NOMO-1 treated with dmso at 0.1 percent for 144 hours (cell line): Measurements from ENCODE around the gene STAC2.
"Not testable (repeated sequence)": the region's sequence is repeated elsewhere in the genome, so short reads cannot be mapped to it uniquely, and the experiment has no call there.

ENCODE experiments used
- DNase-seq: peaks from one replicate; lab custom pipeline; 2025; ENCODE audit not compliant: unreplicated experiment; lab: John Stamatoyannopoulos, UW

The STAC2 gene

DNA sequence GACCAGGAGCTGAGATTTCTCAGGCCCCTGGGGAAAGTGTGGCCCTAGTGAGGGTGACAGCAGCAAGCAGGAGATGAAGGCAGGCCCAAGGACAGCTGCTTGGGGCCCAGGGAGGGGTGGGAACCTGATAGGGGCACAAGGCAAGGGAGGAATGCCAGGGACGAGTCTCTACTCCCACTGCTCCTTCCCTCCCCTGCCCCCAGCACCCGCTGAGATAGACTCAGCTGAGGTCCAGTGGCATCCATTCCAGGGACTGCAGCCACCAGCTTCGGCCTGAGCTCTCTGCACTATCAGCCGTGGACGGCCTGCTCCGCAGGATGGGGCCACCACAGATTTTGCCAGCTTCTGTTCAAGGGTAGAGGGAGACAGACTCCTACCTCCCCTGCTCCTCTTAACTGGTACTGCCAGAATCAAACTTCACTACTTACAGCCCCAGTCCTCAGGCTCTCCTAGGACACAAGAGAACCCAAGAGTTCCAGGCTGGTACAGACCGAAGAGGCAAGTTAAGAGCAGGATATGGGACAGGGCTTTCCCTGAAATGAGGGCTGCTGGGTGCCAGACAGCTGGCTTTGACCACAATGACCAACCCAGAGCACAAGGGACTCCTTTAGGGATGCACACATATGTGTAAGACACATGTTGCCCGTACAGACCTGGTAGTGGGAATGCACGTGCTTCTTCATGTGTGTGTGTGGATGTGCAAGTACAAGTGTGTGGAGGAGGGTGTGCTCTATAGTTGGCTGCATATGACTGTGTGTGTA lies 33.8 kb downstream of the STAC2 start:
- DNase-seq, result no peak

DNA sequence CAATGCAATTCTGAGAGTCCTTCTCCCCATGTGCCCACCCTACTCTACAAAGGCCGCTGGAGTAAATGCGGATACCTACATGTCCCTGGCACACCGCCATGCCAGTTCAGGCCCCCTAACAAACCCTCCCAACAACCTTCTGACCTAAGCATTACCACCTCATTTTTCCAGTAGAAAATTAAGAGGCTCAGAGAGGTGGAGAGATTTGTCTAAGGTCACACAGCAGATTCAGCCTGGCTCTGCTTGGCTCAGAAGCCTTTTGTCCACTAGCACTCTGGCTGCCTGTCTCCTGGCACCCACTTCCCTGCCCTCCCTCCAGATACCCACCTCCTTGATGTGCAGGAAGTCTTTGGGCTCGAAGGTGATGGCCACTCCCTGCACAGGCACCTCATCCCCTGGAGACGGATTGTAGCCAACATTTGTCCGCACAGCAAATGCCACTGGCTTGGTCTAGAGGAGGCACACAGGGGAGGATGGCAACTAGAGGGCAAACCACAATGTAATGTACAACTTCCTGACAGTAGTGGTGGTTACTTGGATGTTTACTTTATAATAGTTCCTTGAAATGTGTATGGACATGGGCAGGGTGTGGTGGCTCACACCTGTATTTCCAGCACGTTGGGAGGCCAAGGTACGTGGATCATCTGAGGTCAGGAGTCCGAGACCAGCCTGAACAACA lies 38.5 kb downstream of the STAC2 start:
- no peak for DNase-seq

DNA sequence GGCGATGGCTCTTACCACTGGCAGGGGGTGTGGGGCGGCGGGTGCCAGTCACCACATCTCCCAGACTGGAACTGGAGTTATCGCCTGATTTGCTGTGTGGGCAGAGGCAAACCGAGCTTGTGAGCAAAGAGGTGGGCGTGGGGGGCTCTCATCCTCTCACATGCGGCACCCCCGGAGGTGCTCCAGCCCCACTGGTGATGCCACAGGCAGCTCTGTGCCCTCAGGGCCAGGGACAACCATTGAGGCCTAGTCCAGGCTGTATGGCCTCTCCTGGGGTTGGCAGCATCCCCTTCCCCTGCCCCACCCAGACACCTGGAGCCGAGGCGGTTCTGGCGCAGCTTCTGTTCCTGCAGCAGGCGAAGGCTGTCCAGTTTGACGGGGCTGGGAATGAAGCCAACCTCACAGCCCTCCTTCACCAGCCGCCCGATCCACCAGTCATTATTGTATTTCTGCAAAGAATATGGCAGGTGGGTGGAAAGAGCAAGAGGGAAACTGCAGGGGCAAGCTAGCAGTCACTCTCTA lies 39.2 kb downstream of the STAC2 start:
- DNase-seq, result no peak

DNA sequence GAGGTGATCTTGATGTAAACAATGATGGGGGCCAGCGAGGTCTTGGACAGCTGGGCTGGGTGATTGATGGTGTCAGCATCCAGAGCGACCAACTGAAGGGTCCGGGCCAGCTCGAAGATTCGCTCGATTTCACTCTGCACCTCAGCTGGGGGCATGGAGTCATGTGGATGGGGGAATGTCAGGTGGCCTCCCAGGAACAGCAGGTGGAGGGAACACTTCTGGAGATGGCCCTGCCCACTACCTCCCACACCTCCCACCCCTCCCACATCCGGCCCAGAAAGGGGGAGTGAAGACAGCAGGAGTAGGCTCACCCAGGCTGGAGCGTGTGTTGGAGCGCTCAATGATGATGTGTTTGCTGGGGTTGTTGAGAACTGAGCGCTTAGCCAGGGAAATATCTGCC lies 42.0 kb downstream of the STAC2 start:
- no peak for DNase-seq

DNA sequence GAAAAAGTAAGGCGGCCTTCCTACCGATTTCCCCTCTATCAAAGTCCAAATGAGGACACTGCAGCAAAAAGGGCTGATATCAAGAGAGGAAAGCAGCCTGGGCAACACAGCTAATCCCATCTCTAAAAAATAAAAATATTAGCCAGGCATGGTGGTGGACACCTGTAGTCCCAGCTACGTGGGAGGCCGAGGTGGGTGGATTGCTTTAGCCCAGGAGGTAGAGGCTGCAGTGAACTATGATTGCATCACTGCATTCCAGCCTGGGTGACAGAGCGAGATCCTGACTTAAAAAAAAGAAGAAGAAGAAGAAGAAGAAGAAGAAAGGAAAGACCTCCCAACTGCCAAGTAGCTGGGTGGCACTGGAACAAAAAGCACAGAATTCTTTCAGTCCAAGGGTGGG lies 42.7 kb downstream of the STAC2 start:
- DNase-seq, result no peak

DNA sequence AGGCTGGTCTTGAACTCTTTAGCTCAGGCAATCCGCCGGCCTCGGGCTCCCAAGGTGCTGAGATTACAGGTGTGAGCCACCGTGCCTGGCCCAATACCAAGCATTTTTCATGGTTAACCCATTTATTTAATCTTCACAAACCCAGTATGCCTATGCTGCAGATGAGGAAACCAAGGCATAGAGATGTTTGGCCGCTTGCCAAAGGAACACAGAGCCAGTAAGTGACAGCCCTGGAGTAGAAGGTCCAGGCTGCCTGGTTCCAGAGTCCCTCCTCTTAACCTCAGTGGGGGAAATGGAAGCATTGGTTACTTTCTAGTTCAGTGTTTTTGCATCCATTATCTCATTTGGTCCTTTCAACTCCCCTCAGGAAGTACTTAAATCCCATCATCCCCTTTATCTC lies 44.4 kb downstream of the STAC2 start:
- DNase-seq, result no peak

DNA sequence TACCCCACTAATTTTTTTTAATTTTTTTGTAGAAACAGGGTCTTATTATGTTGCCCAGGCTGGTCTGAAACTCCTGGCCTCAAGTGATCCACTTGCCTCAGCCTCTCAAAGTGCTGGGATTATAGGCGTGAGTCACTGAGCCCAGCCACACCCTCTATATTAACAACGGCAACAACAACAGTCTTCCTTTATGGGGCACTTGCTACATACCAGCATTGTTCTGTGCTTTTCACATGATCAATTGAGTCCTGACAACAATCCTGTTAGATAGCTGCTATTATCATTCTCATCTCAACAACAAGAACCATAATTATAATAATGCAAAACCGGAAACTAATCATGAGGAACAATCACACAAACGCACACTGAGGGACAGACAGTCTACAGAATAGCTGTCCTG lies 47.2 kb downstream of the STAC2 start:
- DNase-seq, result peak; percentile 72

DNA sequence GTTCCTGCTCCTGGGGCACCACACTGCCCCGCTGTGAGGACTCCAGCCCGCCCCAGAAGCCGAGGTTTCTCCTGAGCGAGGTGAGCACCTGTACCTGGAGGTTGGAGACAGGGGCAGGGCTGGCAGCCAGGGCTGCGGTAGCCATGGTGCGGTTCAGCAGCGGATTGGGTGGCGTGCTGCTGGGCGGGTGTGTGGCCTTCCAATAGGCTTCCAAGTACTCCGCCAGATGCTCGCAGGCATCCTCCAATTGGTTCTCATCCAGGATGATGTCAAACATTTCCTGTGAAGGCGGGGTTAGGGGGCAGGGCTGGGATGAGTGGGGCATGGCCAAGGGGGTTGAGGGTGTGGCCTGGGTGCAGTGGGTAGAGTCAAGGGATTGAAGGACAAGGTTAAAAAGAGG lies 48.5 kb downstream of the STAC2 start:
- no peak for DNase-seq

DNA sequence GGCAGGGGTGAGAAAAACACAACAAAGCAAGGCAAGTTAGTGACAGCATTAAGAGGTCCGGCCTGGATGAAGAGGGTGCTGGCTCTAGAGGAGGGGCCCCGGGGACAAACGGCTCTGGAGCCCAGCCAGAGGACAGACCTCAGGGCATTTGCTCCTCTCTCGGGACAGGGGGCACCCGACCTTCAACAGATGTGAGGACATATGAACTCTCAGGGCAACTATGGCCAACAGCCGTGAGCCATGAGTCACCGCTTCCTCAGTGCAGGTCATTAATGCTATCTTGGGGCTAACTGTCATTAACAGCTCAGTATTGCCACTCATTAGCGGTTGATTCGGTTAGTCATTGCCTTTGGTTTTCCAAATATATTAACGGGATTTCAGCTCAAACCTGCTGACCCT lies 50.1 kb downstream of the STAC2 start:
- peak; percentile 92 for DNase-seq

DNA sequence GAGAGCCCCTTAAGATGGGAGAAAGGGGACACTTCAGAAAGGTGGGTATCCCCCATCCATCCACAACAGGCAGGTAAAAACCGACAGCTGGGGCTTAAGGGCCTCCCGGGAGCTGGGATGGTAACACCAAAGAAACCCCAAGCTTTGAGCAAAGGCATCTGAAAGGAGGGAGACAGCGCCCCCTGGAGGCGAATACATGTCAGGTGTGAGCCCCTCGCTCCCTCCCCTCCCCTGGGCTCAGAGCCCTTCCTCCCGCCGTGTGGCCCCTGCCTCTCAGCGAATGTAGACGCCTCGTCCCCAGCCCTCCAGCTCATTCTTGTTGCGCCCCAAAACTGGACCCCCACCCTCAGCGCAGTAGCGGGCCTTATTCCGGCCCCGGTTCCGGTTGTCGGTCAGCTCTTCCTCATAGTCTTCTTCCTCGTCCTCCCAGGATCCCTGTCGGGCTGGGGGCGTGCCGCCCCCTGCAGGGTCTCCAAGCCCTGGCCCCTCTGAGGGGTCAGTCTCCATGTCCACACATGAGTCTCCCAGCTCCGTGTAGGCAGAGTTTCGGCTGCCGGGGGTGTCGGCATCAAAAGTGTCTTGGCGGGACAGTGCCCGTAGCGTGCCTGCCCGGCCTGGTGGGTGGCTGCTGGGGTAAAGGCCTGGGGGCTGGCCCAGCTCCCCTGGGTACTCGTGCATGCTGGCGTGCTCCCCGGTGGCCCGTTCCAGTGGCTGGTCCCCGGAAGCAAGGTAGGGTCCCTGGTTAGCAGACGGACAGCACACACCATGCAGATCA lies 50.6 kb downstream of the STAC2 start:
- peak; percentile 71 for DNase-seq

DNA sequence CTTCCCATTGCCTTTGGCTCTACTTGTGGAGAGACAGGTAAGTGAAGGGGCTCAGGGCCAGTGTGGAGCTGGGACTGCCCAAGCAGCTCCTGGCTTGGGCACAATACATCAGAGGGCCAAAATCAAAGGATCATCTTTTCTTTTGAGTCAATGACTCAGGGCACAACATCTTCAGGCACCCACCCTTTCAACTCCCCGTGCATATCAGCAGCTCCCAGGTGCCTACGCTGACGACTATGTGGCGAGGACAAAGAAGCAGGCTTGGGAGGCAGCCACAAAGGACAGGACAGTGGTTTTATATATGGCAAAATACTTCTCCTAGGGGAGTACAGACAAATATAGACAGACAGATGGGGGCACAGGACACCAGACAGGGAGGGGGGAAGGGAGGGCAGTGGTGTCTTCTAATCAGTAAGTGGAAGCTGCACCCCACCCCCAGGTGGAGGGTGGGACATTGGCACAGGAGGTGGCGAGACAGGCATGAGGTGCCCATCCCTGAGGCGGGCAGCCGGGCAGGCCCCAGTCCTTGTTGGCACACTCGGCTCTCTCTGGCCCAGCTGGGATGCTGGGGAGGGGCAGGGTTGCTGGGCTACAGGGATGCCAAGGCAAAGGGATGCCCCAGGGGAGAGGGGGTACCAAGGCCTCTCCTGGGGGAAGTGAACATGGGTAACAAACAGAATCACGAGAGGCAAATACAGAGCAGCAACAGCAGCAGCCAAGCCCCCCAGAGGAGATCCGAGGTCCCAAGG lies 52.0 kb downstream of the STAC2 start:
- no peak for DNase-seq

DNA sequence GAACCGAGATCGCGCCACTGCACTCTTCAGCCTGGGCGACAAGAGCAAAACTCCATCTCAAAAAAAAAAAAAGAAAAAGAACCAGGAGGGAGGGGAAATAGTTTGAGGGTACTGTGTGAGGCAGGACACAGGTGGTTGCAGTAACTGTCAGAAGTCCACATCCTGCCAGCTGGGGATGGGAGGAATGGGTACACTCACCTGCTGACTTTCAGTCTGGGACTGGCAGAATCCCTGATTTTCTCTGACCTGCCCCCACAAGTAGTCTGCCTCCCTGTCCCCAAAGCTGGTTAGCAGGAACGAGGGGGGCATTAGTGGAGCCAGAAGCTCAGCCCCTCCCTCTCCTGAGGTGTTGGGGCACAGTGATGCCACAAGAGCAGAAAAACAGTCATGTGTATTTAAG lies 52.7 kb downstream of the STAC2 start:
- DNase-seq, result no peak

DNA sequence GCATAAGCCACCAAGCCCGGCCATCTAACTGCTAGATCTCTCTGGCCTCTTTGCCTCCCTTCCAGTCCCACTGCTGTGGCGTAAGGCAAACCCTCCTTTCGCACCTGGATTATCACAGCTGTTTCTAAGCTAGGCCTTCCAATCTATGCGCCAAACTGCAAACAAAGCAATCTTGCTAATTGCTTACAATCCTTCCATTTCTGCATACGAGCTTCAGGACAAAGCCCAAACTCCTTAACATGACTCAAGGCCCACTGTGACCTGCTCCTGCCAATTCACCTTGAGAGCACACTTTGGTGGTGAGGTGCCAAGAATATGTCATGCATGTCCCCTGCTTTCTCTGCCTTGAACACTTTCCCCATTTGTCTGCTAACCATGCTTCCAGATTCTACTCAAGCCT lies 53.8 kb downstream of the STAC2 start:
- DNase-seq, result no peak

DNA sequence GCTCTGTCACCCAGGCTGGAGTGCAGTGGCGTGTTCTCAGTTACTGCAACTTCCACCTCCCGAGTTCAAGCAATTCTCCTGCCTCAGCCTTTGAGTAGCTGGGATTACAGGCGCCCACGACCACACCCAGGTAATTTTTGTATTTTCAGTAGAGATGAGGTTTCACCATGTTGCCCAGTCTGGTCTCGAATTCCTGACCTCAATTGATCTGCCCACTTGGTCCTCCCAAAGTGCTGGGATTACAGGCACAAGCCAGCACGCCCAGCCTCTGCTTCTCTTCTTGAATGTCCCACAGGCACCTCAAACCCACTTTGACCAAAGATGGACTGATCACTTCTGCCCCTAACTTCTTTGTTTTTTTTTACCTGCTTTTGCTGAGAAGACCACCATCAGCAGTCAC lies 55.2 kb downstream of the STAC2 start:
- DNase-seq, result no peak

DNA sequence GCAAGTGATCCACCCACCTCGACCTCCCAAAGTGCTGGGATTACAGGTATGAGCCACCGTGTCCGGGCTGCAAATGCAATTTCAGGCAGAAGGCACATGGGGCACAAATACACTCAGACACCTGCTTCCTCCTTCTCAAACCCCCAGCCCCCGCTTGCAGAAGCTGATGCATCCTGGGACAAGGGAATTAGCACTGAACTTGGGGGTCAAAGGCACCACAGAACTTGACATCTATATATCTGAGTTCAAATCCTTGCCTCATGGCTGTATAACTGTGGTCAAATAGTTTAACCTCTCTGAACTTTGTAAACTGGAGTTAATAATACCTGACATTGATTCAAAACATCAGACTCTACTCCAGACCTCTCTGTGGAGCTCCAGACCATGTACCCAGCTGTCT lies 55.6 kb downstream of the STAC2 start:
- DNase-seq, result no peak

DNA sequence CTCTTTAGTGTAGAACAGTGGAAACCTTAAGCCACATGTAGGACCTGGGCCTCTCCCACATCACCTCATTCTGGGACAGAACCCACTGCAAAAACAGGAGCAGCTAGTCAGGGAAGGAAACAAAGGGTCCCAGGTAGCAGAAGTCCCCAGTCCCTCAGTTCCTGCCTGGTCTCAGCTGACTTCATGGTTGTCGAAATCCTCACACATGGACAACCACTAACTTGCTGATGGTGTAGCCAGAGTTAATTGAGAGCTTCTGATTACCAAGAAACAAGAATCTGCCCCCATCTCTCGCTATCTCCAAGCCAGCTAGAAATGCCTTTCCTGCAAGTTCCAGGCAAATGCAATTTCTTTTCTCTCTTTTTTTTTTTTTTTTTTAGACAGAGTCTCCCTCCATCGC lies 56.2 kb downstream of the STAC2 start:
- DNase-seq, result no peak

DNA sequence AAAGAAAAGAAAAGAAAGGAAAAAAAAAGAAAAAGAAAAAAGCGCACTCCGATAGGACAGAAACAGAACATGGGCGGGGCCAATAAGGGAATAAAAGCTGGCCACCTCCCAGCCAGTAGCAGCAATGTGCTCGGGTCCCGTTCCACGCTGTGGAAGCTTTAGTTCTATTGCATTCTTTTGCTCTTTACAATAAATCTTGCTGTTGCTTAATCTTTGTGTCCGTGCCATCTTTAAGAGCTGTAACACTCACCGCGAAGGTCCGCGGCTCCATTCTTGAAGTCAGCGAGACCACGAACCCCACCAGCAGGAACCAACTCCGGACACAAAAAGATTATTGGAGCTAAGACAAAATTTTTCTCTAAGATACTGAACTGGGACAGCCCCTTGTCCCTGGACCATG lies 56.6 kb downstream of the STAC2 start:
- DNase-seq, result peak; percentile 41

DNA sequence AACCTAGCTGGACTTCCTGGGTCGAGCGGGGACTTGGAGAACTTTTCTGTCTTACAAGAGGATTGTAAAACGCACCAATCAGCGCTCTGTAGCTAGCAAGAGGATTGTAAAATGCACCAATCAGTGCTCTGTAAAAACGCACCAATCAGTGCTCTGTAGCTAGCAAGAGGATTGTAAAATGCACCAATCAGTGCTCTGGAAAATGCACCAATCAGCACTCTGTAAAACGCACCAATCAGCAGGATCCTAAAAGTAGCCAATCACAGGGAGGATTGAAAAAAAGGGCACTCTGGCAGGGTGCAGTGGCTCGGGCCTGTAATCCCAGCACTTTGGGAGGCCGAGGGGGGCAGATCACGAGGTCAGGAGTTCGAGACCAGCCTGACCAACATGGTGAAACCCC lies 57.2 kb downstream of the STAC2 start:
- DNase-seq, result not testable (repeated sequence)

DNA sequence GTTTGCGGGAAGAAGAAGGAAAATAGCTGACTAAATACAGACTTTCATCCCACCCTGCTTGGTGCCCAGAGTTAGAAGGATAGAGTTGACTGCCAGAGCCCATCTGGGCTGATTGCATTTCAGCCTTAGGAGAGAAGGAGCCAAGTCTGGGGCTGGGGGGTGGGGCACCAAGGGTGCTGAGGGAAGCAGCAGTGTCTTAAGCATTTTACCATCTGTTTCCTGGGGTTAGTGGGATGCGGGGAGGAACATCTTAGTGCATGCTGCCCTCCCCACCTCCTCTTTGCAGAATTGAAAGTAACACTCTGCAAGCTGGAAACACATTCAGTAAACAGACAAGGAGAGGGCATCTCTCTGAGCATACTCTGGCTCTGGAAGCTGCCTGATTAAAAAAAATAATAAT lies 58.3 kb downstream of the STAC2 start:
- DNase-seq, result peak; percentile 83

DNA sequence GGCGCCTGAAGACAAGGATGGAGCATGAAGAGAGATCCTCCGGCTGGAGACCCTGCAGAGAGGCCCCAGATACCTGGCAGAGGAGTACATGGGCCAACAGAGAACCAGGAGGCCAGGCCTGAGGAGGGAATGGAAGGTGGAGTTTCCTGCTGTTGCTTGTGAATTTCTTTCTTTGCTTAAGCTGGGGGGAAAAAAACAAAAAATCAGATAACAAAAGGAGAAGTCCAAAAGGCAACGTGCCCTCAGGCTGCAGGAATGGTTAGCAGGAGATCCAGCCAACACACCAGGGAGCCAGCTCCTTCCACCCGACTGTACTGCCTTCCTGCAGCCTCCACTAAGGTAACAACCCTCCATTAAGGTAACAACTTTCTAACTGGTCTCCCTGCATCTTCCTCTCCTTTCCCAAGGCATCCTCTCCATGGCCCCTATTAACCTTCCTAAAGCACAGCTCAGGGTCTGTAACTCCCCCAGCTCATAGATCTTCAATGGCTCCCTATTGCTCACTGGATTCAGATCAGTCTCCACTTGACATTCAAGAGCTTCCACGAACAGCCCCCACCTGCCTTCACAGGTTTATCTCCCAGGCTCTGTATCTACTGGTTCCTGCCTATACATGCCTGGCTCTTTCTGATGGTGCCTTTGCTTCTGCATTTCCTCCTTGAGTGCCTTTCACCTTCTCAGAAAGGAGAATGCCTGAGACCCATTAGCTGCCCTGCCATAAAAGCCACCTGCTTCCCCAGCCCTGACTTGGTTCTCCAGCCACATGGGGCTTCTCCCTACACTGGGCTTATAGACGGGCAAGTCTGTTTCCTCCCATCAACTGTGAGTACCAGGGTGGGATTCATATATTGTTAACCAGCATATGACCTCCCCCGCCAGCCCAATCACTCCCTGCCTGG lies 59.1 kb downstream of the STAC2 start:
- DNase-seq, result no peak
